H1 (cell line): Measurements from ENCODE around the gene GRK6. TPM values are rescaled to one million over a fixed set of nuclear protein-coding genes. Genes with fewer than 3 reads are reported as not detected.

Experiments used
- CTCF ChIA-PET: fragments of 300-600 bp; sonication (Branson Sonifier 250); formaldehyde crosslinking; loops from one replicate; lab custom pipeline; 2021; ENCODE audit not compliant: partially characterized antibody; lab: Charles Lee
- POLR2A ChIA-PET: fragments of 300-600 bp; sonication (Branson Sonifier 250); formaldehyde crosslinking; loops from one replicate; lab custom pipeline; 2021; ENCODE audit warnings: inconsistent platforms; ENCODE audit not compliant: partially characterized antibody; lab: Charles Lee
- DNase-seq, 2 experiments: peaks; one replicate each; pipeline versions ENCODE4 v3.0.0 to v3.0.0-alpha.2; 2010 to 2022; ENCODE audit warnings: low spot score in 2 of 2, low read depth in 1 of 2, mixed read lengths in 1 of 2
- FAIRE-seq: peaks from 2 replicates; lab custom pipeline; 2011; peaks lifted over from hg19 to GRCh38; lab: Jason Lieb, UNC
- H2AFZ ChIP-seq: 2 replicates; pipeline ENCODE4 v1.8.1; 2012; ENCODE audit warnings: low read length, inconsistent platforms
- H2AK5ac ChIP-seq: 2 replicates; pipeline ENCODE4 v1.6.1; 2013; ENCODE audit warnings: low read depth, low read length
- H2BK120ac ChIP-seq: replicated peaks from 2 replicates; pipeline ENCODE3; 2013; ENCODE audit warnings: low read depth, low read length, inconsistent platforms
- H2BK12ac ChIP-seq: 2 replicates; pipeline ENCODE4 v1.6.1; 2013; ENCODE audit warnings: low read depth, low read length
- H2BK15ac ChIP-seq: 2 replicates; pipeline ENCODE4 v1.6.1; 2013; ENCODE audit warnings: low read length
- H2BK20ac ChIP-seq: 2 replicates; pipeline ENCODE4 v1.6.1; 2013; ENCODE audit warnings: low read length
- H2BK5ac ChIP-seq: 2 replicates; pipeline ENCODE4 v1.6.1; 2013; ENCODE audit warnings: low read depth, low read length
- H3K14ac ChIP-seq: 2 replicates; pipeline ENCODE4 v1.6.1; 2013; ENCODE audit warnings: inconsistent platforms; ENCODE audit not compliant: insufficient read length
- H3K18ac ChIP-seq: 2 replicates; pipeline ENCODE4 v1.6.1; 2013; ENCODE audit warnings: low read length; ENCODE audit errors: extremely low read depth
- H3K23ac ChIP-seq: 2 replicates; pipeline ENCODE4 v1.6.1; 2013; ENCODE audit warnings: inconsistent platforms; ENCODE audit not compliant: insufficient read length
- H3K23me2 ChIP-seq: 2 replicates; pipeline ENCODE4 v1.6.1; 2013; ENCODE audit warnings: low read depth, low read length
- H3K27ac ChIP-seq: 2 replicates; pipeline ENCODE4 v1.6.1; 2011; ENCODE audit warnings: low read depth, low read length, inconsistent platforms
- H3K27me3 ChIP-seq, 4 experiments: replicated peaks in 1 of 4; 1 replicate in 1 of 4; 2 replicates in 3 of 4; pipeline versions ENCODE4 v1.6.1 to v1.8.1; 2011 to 2013; ENCODE audit warnings: low read length in 3 of 4, mild to moderate bottlenecking in 3 of 4, inconsistent platforms in 2 of 4, mixed read lengths in 2 of 4, moderate library complexity in 1 of 4; ENCODE audit not compliant: control insufficient read depth in 3 of 4, insufficient read depth in 3 of 4; ENCODE audit errors: extremely low read depth in 1 of 4
- H3K36me3 ChIP-seq, 4 experiments: 2 replicates each; pipeline versions ENCODE4 v1.6.1 to v1.8.1; 2011 to 2013; ENCODE audit warnings: mild to moderate bottlenecking in 4 of 4, low read length in 3 of 4, moderate library complexity in 2 of 4, control low read depth in 1 of 4, inconsistent platforms in 1 of 4; ENCODE audit not compliant: insufficient read depth in 4 of 4, control insufficient read depth in 2 of 4
- H3K4ac ChIP-seq: replicated peaks from 2 replicates; pipeline ENCODE3; 2013; ENCODE audit warnings: low read length, low read depth, mixed read lengths, inconsistent platforms; ENCODE audit not compliant: insufficient read length
- H3K4me1 ChIP-seq, 4 experiments: replicated peaks in 1 of 4; 1 replicate in 1 of 4; 2 replicates in 3 of 4; pipeline versions ENCODE4 v1.6.1 to v1.8.1; 2011 to 2013; ENCODE audit warnings: low read length in 3 of 4, inconsistent platforms in 2 of 4, mixed read lengths in 1 of 4; ENCODE audit not compliant: insufficient read depth in 4 of 4, control insufficient read depth in 3 of 4
- H3K4me2 ChIP-seq, 2 experiments: 2 replicates each; pipeline versions ENCODE4 v1.6.1 to v1.8.1; 2011 to 2013; ENCODE audit warnings: low read depth in 2 of 2, low read length in 2 of 2, control low read depth in 1 of 2, inconsistent platforms in 1 of 2, mild to moderate bottlenecking in 1 of 2; ENCODE audit not compliant: insufficient read depth in 1 of 2
- H3K4me3 ChIP-seq, 4 experiments: fragments of 200-600, 300-600 bp in 1 of 4; sonication (generic), shearing (Covaris generic), sonication (Bioruptor Twin) in 1 of 4; 2 replicates each; pipeline versions ENCODE4 v1.5.1 to v1.8.1; 2011 to 2016; ENCODE audit warnings: low read length in 4 of 4, low read depth in 3 of 4, control low read depth in 2 of 4, inconsistent platforms in 2 of 4, mild to moderate bottlenecking in 2 of 4, mixed read lengths in 1 of 4, moderate library complexity in 1 of 4; ENCODE audit not compliant: insufficient read depth in 2 of 4; ENCODE audit errors: extremely low read depth in 1 of 4
- H3K56ac ChIP-seq: replicated peaks from 2 replicates; pipeline ENCODE3; 2013; ENCODE audit warnings: low read depth, mild to moderate bottlenecking, mixed read lengths, low read length, inconsistent platforms; ENCODE audit not compliant: insufficient read length
- H3K79me1 ChIP-seq: 2 replicates; pipeline ENCODE4 v1.6.1; 2013; ENCODE audit warnings: low read depth, low read length, control low read depth
- H3K79me2 ChIP-seq, 2 experiments: 2 replicates each; pipeline versions ENCODE4 v1.6.1 to v1.8.1; 2012 to 2013; ENCODE audit warnings: low read length in 2 of 2, mild to moderate bottlenecking in 2 of 2, inconsistent platforms in 1 of 2; ENCODE audit not compliant: insufficient read depth in 2 of 2, control insufficient read depth in 1 of 2
- H3K9ac ChIP-seq, 4 experiments: replicated peaks in 1 of 4; 1 replicate in 1 of 4; 2 replicates in 3 of 4; pipeline versions ENCODE4 v1.6.1 to v1.8.1; 2011 to 2013; ENCODE audit warnings: low read depth in 3 of 4, low read length in 3 of 4, control low read depth in 2 of 4, mild to moderate bottlenecking in 2 of 4, moderate library complexity in 2 of 4, inconsistent platforms in 1 of 4; ENCODE audit errors: extremely low read depth in 1 of 4
- H3K9me3 ChIP-seq, 2 experiments: 2 replicates each; pipeline versions ENCODE4 v1.6.1 to v1.8.1; 2012 to 2013; ENCODE audit warnings: mild to moderate bottlenecking in 2 of 2, moderate library complexity in 2 of 2, control low read depth in 1 of 2, inconsistent platforms in 1 of 2, low read depth in 1 of 2, low read length in 1 of 2, mixed read lengths in 1 of 2; ENCODE audit not compliant: insufficient read depth in 2 of 2
- H4K20me1 ChIP-seq, 2 experiments: replicated peaks in 1 of 2; 2 replicates each; pipeline versions ENCODE3 to v1.8.1; 2011 to 2013; ENCODE audit warnings: inconsistent platforms in 2 of 2, low read length in 2 of 2, mild to moderate bottlenecking in 1 of 2; ENCODE audit not compliant: insufficient read depth in 2 of 2, control insufficient read depth in 1 of 2
- H4K5ac ChIP-seq: 2 replicates; pipeline ENCODE4 v1.6.1; 2013; ENCODE audit warnings: low read length, low read depth, mixed read lengths, inconsistent platforms; ENCODE audit not compliant: insufficient read length
- H4K8ac ChIP-seq: 2 replicates; pipeline ENCODE4 v1.8.0; 2013; ENCODE audit warnings: mild to moderate bottlenecking, moderate library complexity, low read length, inconsistent platforms; ENCODE audit not compliant: insufficient read depth; ENCODE audit errors: extremely low read depth
- H4K91ac ChIP-seq: replicated peaks from 2 replicates; pipeline ENCODE3; 2013; ENCODE audit warnings: low read length, mixed read lengths, inconsistent platforms; ENCODE audit not compliant: insufficient read length
- BACH1 ChIP-seq: IDR thresholded peaks from 2 replicates; pipeline ENCODE4 v1.6.1; 2012; ENCODE audit warnings: low read length, improper control_type of control experiment
- POLR2AphosphoS5 ChIP-seq: IDR thresholded peaks from 2 replicates; pipeline ENCODE4 v1.6.1; 2011; ENCODE audit warnings: low read depth, low read length
- WGBS, 2 experiments: shearing (Covaris generic) in 1 of 2; methylation state at CpG; one replicate each; pipeline versions ENCODE4 v1.1.6 to v1.1.7; 2013 to 2015; ENCODE audit warnings: low lambda C conversion rate in 2 of 2, mixed read lengths in 2 of 2, inconsistent platforms in 1 of 2, low coverage in 1 of 2, missing lambda C conversion rate in 1 of 2; ENCODE audit not compliant: insufficient replicate concordance in 2 of 2, insufficient coverage in 1 of 2, insufficient read length in 1 of 2; ENCODE audit errors: extremely low coverage in 1 of 2, missing lambda C conversion rate in 1 of 2; 5-methylcytosine and 5-hydroxymethylcytosine counted together
- polyA plus RNA-seq, 7 experiments: library from polyadenylated mRNA; depleted of rRNA in 3 of 7; stranded (reverse) in 5 of 7; unstranded in 2 of 7; fragments of >200 nt in 5 of 7; fragments of 200-250 nt in 2 of 7; gene quantifications; 1 replicate in 5 of 7; 2 replicates in 1 of 7; 4 replicates in 1 of 7; pipeline versions ENCODE4 v1.2.1 to v1.2.3, GENCODE V29; 2011 to 2013; ENCODE audit warnings: missing spikeins in 2 of 7, mixed read lengths in 2 of 7
- total RNA-seq: library from RNA; stranded (reverse); fragmentation: NEBNext Ultra II Directional; extraction: Animal tissue kit (Norgen Biotek cat#: 25700); gene quantifications from 2 replicates; pipeline ENCODE4 v1.2.1, GENCODE V29; 2021

GRK6 gene
- total and polyA plus RNA-seq, 2 of the 8 experiments (the other 6 are each of a cell fraction or from before 2014, with no cell fraction given), result 31.8 to 57.8 TPM

GRCh38 chr5:177482359-177482795 lies 55.9 kb downstream of the GRK6 start:
- no peaks in the 10 kb centered on the region for H3K23me2 ChIP-seq
- no peak for DNase-seq
- no peaks in the 10 kb centered on the region for H3K27me3 ChIP-seq
- no peaks in the 10 kb centered on the region for H3K9me3 ChIP-seq
- no peaks in the 10 kb centered on the region; a peak in 1 of 7 replicates for H3K4me1 ChIP-seq
- no peaks in the 10 kb centered on the region for H3K79me2 ChIP-seq
- no peak overlapping the region for H3K27ac ChIP-seq
- H3K18ac ChIP-seq, result no peak overlapping the region
- no peak overlapping the region for H2BK20ac ChIP-seq
- ChIA-PET CTCF (interaction anchor here (2.2 to 10.4 kb wide), 3 partner anchors 9 to 25 kb away, joined by 9 to 162 read pairs (median 12); partner anchors contain the start of gene PDLIM7), POLR2A (interaction anchor here (0.8 to 67.5 kb wide), 3 partner anchors 3 to 34 kb away, joined by 4 to 3349 read pairs (median 3349); partner anchors contain the start of genes DBN1, DOK3, PDLIM7 and PRR7)
- H4K8ac ChIP-seq, result no peak overlapping the region
- H4K5ac ChIP-seq, result no peak overlapping the region
- H4K20me1 ChIP-seq, result peaks cover 2 to 11% of the 10 kb centered on the region in 2 experiments
- no peaks in the 10 kb centered on the region for H3K79me1 ChIP-seq
- H2BK5ac ChIP-seq, result no peak overlapping the region
- H2BK12ac ChIP-seq, result no peak overlapping the region
- no peak overlapping the region for H3K9ac ChIP-seq
- H2BK15ac ChIP-seq, result no peak overlapping the region
- no peak overlapping the region for H4K91ac ChIP-seq
- 90% methylated on average over 9 of the region's 10 CpGs; no CpG with 5 or more reads in 1 of the 2 experiments for WGBS, 2 experiments
- H3K36me3 ChIP-seq, result peaks cover 6 to 31% (median 14%) of the 10 kb centered on the region in 4 experiments
- no peak overlapping the region for H3K14ac ChIP-seq
- no peak overlapping the region for H2AFZ ChIP-seq
- no peak overlapping the region for H2AK5ac ChIP-seq
- no peak overlapping the region for H2BK120ac ChIP-seq
- no peak for TF ChIP-seq BACH1
- peak; percentile 67; the same call in 1 of the 2 replicates for TF ChIP-seq POLR2AphosphoS5
- TF ChIP-seq, all 59 proteins: peak for 1
- Histone ChIP-seq H3K4me2 (no peak overlapping the region), H3K4ac (no peak overlapping the region), H3K23ac (no peak overlapping the region), H3K56ac (no peak overlapping the region), H3K4me3 (no peak overlapping the region)
- FAIRE-seq, result no peak
